Natural killer cell (primary cell): Measurements from ENCODE around the gene VIPR1. TPM values are rescaled to one million over a fixed set of nuclear protein-coding genes. Genes with fewer than 3 reads are reported as not detected.
A peak's percentile ranks its signal among the peaks of the same experiment; 100 is the strongest.

Experiments
- ATAC-seq, 3 donors: fragments of 150-1000 bp in 2 of 3; fragments of 200-7000 bp in 1 of 3; cut with Tn5 transposase; 1 replicate in 1 of 3; 2 replicates in 2 of 3; pipeline ENCODE4 v1.10.0; 2021; ENCODE audit warnings: mild to moderate bottlenecking in 2 of 3, moderate library complexity in 2 of 3
- DNase-seq, 2 donors: peaks; one replicate each; pipeline versions ENCODE4 v3.0.0 to v3.0.0-alpha.2; 2013 to 2021; ENCODE audit warnings: mixed read lengths in 1 of 2
- H3K27ac ChIP-seq: one replicate; pipeline ENCODE4 v1.5.1; 2013; ENCODE audit warnings: mild to moderate bottlenecking, low read length
- H3K27me3 ChIP-seq: one replicate; pipeline ENCODE4 v1.6.1; 2013; ENCODE audit warnings: low read length; ENCODE audit not compliant: control insufficient read depth, insufficient read depth
- H3K36me3 ChIP-seq: one replicate; pipeline ENCODE4 v1.6.1; 2013; ENCODE audit warnings: low read length; ENCODE audit not compliant: control insufficient read depth, insufficient read depth
- H3K4me1 ChIP-seq: one replicate; pipeline ENCODE4 v1.6.1; 2013; ENCODE audit warnings: low read length; ENCODE audit not compliant: control insufficient read depth, insufficient read depth
- H3K4me3 ChIP-seq: one replicate; pipeline ENCODE4 v1.5.1; 2013; ENCODE audit warnings: low read length
- H3K9me3 ChIP-seq: one replicate; pipeline ENCODE4 v1.6.1; 2013; ENCODE audit warnings: low read length; ENCODE audit not compliant: control insufficient read depth, insufficient read depth
- H3K27ac Mint-ChIP-seq, 2 donors: one replicate each; pipeline ENCODE4 v1.8.0; 2022; ENCODE audit warnings: mild to moderate bottlenecking in 2 of 2, mixed read lengths in 2 of 2, moderate library complexity in 1 of 2
- H3K27me3 Mint-ChIP-seq, 2 donors: one replicate each; pipeline ENCODE4 v1.8.0; 2022; ENCODE audit warnings: low read depth in 2 of 2, mixed read lengths in 2 of 2
- H3K36me3 Mint-ChIP-seq: one replicate; pipeline ENCODE4 v1.8.0; 2022; ENCODE audit warnings: mixed read lengths
- H3K4me1 Mint-ChIP-seq, 2 donors: one replicate each; pipeline ENCODE4 v1.8.0; 2022; ENCODE audit warnings: mixed read lengths in 2 of 2
- H3K4me3 Mint-ChIP-seq: one replicate; pipeline ENCODE4 v1.8.0; 2022; ENCODE audit warnings: mild to moderate bottlenecking, moderate library complexity, mixed read lengths
- H3K9me3 Mint-ChIP-seq, 2 donors: one replicate each; pipeline ENCODE4 v1.8.0; 2022; ENCODE audit warnings: mixed read lengths in 2 of 2
- WGBS: methylation state at CpG from one replicate; pipeline ENCODE4 v1.1.7; 2013; ENCODE audit warnings: missing lambda C conversion rate; ENCODE audit not compliant: insufficient coverage; 5-methylcytosine and 5-hydroxymethylcytosine counted together
- intact Hi-C: fragments of 100-400 bp; cut with micrococcal nuclease; formaldehyde crosslinking; loops from one replicate; pipeline ENCODE4 v1.14.2; 2022
- total RNA-seq, 4 donors: library from RNA; stranded (reverse); fragments of 120-200 nt in 1 of 4; gene quantifications; one replicate each; pipeline versions ENCODE4 v1.2.3 to v1.2.4, GENCODE V29; 2013 to 2022
- TF ChIP-seq, protein P1 (sequence below): fragments of 200-600 bp; IDR thresholded peaks from one replicate; pipeline ENCODE4 v1.8.0; 2022; ENCODE audit warnings: antibody characterized with exemption

Gene VIPR1
- total RNA-seq, 3 donors from 2014 or later (not counting 1 experiment from before 2014, with no cell fraction given), result 2.3 to 3.1 (median 2.4) TPM

DNA sequence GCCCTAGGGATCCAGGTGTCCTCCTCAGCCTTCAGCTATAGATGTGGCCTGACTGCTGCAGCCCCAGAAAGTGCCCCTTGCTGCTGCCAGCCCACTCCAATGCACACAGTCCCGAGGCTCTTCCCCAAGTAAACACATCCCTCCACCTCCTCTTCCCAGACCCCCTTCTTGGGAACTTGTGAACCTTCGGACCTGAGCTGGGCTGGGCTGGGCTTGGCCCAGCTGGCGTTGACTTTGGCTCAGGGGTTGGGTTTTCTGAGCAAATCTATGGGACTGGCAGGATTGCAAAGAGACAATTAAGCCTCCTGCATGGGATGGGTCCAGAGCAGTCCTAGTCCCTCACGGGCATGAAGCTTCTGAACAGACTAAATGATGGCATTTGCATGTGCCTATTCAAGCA lies 14.7 kb downstream of the VIPR1 start:
- WGBS, result 79% methylated on average over 4 of the region's 4 CpGs
- Histone ChIP-seq H3K27me3 (no peaks in the 10 kb centered on the region), H3K9me3 (no peaks in the 10 kb centered on the region), H3K4me3 (no peak overlapping the region), H3K4me1 (peaks cover under 1% of the 10 kb centered on the region), H3K36me3 (no peaks in the 10 kb centered on the region), H3K27ac (no peak overlapping the region)
- DNase-seq, result no peak
- Mint-ChIP-seq H3K27me3 (peaks cover 0 to 2% of the 10 kb centered on the region in 2 donors), H3K4me3 (no peak overlapping the region), H3K4me1 (no peaks in the 10 kb centered on the region), H3K27ac (no peak overlapping the region), H3K9me3 (no peaks in the 10 kb centered on the region), H3K36me3 (no peaks in the 10 kb centered on the region)
- ATAC-seq, result no peak
- TF ChIP-seq, protein P1, sequence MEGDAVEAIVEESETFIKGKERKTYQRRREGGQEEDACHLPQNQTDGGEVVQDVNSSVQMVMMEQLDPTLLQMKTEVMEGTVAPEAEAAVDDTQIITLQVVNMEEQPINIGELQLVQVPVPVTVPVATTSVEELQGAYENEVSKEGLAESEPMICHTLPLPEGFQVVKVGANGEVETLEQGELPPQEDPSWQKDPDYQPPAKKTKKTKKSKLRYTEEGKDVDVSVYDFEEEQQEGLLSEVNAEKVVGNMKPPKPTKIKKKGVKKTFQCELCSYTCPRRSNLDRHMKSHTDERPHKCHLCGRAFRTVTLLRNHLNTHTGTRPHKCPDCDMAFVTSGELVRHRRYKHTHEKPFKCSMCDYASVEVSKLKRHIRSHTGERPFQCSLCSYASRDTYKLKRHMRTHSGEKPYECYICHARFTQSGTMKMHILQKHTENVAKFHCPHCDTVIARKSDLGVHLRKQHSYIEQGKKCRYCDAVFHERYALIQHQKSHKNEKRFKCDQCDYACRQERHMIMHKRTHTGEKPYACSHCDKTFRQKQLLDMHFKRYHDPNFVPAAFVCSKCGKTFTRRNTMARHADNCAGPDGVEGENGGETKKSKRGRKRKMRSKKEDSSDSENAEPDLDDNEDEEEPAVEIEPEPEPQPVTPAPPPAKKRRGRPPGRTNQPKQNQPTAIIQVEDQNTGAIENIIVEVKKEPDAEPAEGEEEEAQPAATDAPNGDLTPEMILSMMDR, result no peak
- intact Hi-C loops, result no loop called here

DNA sequence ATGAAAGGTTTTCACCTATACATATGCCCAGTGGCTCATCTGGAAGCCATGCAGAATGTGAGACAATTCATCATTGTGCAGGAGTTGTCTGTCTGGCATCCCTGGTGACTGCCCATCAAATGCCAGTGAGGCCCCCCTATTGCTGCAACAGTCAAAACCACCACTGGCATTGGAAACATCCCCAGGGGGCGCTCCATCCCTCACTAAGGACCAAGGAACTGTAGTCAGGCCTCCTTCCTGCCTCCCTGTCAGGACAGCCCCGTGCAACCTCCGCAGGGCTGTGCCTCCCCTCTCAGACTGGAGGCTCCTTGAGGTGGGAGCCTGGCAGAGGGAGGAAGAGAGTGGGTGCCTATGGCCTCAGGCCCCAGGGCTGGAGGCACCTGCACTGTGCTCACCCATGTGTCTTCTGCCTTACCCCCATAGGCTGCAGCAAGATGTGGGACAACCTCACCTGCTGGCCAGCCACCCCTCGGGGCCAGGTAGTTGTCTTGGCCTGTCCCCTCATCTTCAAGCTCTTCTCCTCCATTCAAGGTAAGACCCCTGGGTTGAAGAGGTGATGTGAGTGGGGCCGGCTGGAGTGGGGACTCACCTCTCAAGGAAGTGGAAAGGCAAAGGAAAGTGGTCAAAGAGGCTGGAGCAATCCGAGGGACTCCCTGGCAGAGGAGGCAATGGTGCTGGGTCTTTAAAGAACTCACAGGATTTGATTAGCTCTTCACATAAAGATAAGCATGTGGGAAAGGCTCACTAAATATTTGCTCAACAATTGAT lies 16.5 kb downstream of the VIPR1 start:
- no peaks in the 10 kb centered on the region for H3K36me3 Mint-ChIP-seq
- ATAC-seq (no peak), DNase-seq (peak in 1 of 2 donors; percentile 67)
- H3K9me3 ChIP-seq, result no peaks in the 10 kb centered on the region
- WGBS, result 89% methylated on average over 5 of the region's 6 CpGs
- H3K27me3 ChIP-seq, result no peaks in the 10 kb centered on the region
- TF ChIP-seq, protein P1, result no peak
- peaks cover under 1% of the 10 kb centered on the region for H3K4me1 ChIP-seq
- H3K4me3 Mint-ChIP-seq, result no peak overlapping the region
- no peaks in the 10 kb centered on the region for H3K9me3 Mint-ChIP-seq
- H3K36me3 ChIP-seq, result no peaks in the 10 kb centered on the region
- H3K27me3 Mint-ChIP-seq, result no peaks in the 10 kb centered on the region
- no peaks in the 10 kb centered on the region for H3K4me1 Mint-ChIP-seq
- intact Hi-C loops, result no loop called here
- no peak overlapping the region for H3K4me3 ChIP-seq
- H3K27ac ChIP-seq, result no peak overlapping the region
- H3K27ac Mint-ChIP-seq, result no peak overlapping the region

DNA sequence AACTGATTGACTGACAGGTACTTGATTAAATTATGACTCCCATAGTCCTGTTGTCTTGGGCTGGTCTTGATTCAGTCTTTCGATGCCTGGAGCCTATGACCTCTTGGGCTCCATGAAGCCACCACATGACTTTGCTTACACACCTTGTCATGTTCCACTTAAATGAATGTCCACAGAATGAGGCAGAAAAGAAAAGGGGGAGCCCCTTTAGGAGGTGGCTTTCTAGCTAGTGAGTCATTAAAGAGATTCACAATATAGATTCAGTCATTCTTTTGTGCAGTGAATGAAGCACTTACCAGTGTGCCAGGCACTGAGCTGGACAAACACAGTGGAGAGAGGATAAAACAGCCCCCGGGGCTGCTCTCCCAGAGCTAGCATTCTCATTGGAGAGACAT lies 17.1 kb downstream of the VIPR1 start:
- no peaks in the 10 kb centered on the region for H3K4me1 Mint-ChIP-seq
- no peak overlapping the region for H3K27ac Mint-ChIP-seq
- H3K27me3 Mint-ChIP-seq, result no peaks in the 10 kb centered on the region
- TF ChIP-seq, protein P1, result no peak
- H3K36me3 Mint-ChIP-seq, result no peaks in the 10 kb centered on the region
- Histone ChIP-seq H3K4me1 (peaks cover 4% of the 10 kb centered on the region), H3K9me3 (no peaks in the 10 kb centered on the region), H3K27me3 (no peaks in the 10 kb centered on the region), H3K36me3 (no peaks in the 10 kb centered on the region), H3K27ac (no peak overlapping the region), H3K4me3 (no peak overlapping the region)
- 90% methylated on average over 2 of the region's 2 CpGs for WGBS
- DNase-seq (no peak), ATAC-seq (no peak)
- H3K4me3 Mint-ChIP-seq, result no peak overlapping the region
- H3K9me3 Mint-ChIP-seq, result no peaks in the 10 kb centered on the region
- intact Hi-C loops, result no loop called here

DNA sequence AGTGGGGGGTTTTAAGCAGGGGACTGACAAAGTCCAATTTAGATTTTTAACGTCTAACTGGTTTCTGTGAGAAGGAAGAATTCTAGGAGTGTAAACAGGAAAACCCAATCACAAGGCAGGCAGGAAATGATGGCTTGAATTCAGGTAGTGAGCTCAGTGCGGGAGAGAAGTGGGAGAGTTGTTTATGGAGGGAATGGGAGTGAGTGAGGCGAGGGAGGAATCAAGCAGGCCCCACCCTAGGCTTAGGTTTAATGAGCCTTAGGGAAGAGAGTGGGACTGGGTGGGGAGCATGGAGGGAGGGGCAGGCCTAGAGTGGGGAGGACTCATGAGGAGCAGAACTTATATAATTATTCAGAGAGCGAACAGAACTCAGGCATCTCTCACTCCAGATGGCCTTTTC lies 17.9 kb downstream of the VIPR1 start:
- Mint-ChIP-seq H3K4me3 (no peak overlapping the region), H3K36me3 (no peaks in the 10 kb centered on the region), H3K4me1 (no peaks in the 10 kb centered on the region), H3K9me3 (no peaks in the 10 kb centered on the region), H3K27ac (no peak overlapping the region), H3K27me3 (no peaks in the 10 kb centered on the region)
- ATAC-seq (no peak), DNase-seq (no peak)
- no peak overlapping the region for H3K4me3 ChIP-seq
- H3K27ac ChIP-seq, result no peak overlapping the region
- no peaks in the 10 kb centered on the region for H3K9me3 ChIP-seq
- intact Hi-C loops, result no loop called here
- peaks cover 4% of the 10 kb centered on the region for H3K4me1 ChIP-seq
- no peaks in the 10 kb centered on the region for H3K36me3 ChIP-seq
- H3K27me3 ChIP-seq, result no peaks in the 10 kb centered on the region
- TF ChIP-seq, protein P1, result no peak
- WGBS, result 42% methylated on average over 3 of the region's 4 CpGs
